DLD1 (cell line): ENCODE results near the gene ANKRD11.
"Not testable (repeated sequence)": the region's sequence is repeated elsewhere in the genome, so short reads cannot be mapped to it uniquely, and the experiment has no call there.

ENCODE experiments used
- in situ Hi-C: cut with HindIII; loops from 2 replicates; pipeline ENCODE4 v1.10.0; 2017; ENCODE audit warnings: low sequenced_read_pairs

The ANKRD11 gene

DNA sequence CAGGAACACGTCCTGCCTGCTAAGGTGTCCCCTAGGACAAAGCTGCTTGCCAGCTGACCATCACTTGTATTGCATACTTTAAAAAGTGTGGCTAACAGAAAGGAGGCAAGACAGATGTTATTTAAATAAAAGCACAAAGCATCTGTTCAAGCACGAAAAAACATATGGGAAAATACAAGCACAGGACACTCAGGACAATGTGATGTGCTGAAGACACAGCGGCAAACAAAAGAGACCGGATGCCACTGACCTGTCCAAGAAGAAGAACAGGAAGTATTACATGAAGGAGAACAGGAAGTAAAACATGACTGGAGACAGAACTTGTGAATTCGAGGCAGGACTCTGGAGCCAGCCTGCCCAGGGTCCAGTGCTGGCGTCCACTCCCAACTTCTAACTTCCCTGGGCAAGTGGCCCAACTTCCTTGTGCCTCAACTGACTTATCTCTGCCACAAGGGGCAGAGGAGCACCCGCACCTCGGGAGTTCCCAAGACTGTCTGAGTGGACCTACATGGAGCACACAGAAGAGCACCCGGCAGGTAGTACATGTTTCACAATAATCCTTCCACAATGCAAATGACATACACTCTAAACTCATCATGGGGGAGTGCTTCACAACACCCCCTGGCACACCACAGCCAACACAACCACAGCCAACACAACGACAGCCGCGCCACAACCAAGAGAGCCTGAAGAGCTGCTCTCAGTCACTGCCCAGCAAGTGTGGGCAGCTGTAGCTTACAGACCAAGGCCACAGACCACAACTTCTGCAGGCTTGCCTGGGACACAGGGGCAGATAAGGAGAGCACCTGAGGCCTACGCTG, 36.6 kb downstream of the ANKRD11 start:
- in situ Hi-C loops: no loop called here

GRCh38 chr16:89452925-89453324, 37.4 kb downstream of the ANKRD11 start:
- in situ Hi-C loops: no loop called here

GRCh38 chr16:89452241-89452640, 38.1 kb downstream of the ANKRD11 start:
- in situ Hi-C loops: no loop called here

DNA sequence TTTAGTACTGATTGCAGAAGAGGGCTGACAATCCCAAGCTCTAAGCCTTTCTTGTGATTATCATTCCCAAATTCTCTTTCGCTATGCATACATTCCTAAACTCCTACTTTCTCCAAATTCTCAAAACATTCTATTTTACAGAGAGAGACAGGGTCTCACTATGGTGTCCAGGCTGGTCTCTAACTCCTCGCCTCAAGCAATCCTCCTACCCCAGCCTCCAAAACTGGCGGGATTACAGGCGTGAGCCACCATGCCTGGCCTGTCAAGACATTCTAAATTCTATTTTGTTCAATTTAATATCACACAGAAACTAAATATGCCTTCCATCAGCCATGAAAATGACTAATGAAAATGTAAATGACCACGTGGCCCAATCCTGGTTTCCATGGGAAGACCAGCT, 39.8 kb downstream of the ANKRD11 start:
- in situ Hi-C loops: no loop called here

DNA sequence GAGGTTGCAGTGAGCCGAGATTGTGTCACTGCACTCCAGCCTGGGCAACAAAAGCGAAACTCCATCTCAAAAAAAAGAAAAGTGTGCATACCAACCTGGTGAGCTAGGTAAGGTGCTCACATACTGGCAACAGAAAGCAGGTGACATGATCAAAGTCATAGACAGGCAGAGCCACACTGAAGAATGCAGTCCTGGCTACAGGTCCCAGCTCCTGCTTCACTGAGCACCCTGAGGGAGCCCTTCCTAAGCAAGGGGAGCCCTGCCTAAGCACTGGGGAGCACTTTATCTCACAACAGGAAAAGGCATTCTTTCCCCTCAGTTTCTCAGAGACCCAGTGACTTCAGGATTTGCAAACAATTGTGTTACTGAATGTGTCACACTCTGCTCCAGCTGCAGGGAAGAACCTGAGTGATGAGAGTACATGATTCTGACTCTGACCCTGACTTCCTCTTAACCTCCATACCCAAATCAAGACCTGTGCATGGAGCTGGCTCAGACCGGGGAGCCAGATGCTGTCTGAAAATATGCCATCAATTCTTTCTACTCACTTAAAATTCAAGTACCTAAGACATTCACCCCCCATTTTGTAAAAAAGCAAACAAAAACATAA, 40.5 kb downstream of the ANKRD11 start:
- in situ Hi-C loops: no loop called here

DNA sequence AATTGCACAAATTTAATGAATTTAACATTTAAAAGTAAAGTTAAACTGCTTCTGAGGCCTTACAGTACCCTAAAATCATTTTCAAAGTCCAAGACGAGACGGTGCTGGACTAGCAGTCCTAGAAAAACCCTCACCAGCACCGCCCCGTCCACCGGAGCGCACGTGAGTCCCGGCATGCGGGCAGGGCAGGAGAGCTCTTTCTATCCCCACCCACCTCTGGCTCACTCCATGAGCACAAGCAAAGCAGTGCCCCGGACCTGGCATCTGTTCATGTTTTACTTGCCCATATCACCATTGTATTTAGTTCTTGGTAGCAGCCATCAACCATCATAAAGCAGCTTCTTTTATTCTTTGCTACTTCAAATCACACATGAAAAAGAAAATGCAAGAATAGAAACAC, 41.7 kb downstream of the ANKRD11 start:
- in situ Hi-C loops: no loop called here

- in situ Hi-C loops: no loop called here
Observed at GRCh38 chr16:89446975-89447293, 43.4 kb downstream of the ANKRD11 start.

DNA sequence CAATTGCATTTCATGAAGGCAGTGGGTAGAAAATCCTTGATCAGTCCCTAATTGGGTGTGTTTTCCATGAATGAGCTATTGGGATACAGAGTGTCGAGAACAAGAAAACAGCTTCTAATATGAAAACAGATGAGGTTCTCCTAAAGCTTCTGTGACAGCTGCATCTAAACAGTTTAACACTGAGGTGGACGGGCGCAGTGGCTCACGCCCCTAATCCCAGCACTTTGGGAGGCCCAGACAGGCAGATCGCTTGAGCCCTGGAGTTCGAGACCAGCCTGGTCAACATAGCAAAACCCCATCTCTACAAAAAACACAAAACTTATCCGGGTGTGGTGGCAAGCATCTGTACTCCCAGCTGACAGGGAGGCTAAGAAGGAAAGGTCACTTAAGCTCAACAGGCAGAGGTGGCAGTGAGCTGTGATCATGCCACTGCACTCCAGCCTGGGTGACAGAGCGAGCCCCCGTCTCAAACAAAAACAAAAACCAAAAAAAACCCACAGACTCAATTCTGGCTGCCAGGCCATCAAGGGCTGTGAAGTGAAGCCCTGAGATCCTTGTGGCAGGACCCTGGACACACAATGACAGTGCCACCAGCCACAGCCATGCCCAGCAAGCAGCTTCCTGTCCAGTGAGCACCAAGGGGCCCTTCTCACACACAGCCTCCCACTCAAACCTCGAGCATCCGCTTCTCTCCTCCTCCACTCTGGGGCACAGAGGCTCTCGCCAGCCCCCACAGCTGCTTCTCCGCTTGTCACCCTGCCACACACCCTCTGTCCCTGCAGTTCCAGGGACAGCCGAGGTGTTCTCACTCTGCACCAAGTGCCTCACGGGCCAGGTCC, 44.0 kb downstream of the ANKRD11 start:
- in situ Hi-C loops: no loop called here

DNA sequence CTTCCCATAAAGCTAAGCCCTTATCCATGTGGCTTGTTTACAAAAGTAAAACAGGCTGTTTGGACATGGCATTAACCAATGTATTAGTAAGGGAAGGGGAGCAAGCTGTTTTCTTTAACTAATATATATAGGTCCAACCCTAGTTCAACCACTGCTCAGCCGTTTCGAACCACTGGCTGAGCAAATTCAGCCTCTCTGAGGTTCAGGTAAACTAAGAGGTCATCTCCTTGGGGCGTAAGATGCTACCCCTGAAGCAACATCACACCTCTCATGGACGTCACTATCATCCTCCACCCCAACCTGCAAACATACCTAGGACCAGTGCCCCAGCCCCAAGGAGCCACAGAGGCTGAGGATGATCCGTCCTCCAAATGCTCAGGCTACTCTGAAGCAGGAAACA, 45.2 kb downstream of the ANKRD11 start:
- in situ Hi-C loops: no loop called here

GRCh38 chr16:89444728-89445127, 45.6 kb downstream of the ANKRD11 start:
- in situ Hi-C loops: no loop called here

GRCh38 chr16:89444151-89444723, 46.1 kb downstream of the ANKRD11 start:
- in situ Hi-C loops: no loop called here

- in situ Hi-C loops: no loop called here
Observed at GRCh38 chr16:89443727-89444084, 46.7 kb downstream of the ANKRD11 start.

- in situ Hi-C loops: no loop called here
Observed at GRCh38 chr16:89442990-89443726, 47.2 kb downstream of the ANKRD11 start.

DNA sequence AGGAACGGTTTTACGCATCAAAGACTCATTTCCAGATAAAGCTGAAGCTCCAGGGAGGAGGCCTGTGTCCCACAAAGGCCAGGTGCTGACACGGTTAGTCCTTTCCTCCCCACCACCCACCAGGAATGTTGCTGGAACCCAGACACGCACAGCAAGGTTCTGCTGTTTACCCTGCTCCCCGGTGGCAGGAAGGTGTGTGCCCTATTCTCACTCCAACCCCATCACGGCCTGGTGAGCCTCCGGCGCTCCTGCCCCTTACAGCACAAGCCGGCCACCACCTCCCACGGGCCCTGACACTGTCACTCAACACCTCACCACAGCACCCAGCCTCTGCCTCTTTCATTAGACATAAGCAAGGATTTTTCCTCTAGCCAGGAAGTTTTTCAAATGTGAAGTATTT, 47.8 kb downstream of the ANKRD11 start:
- in situ Hi-C loops: no loop called here

DNA sequence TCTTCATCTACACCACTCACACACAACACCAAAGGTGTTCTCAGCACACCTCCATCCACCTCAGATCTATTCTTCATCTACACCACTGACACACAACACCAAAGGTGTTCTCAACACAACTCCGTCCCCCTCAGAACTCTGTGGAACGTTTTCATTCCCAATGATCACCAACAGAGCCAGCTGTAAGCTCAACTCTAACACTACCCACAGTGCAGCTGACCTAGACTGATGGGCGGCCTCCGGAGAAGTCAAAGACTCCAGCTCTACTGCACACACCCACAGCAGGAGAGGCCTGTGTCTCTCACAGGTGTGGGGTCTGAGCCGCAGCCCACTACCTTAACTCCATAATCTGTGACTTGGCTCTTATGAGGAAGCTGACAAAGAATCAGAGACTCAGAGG, 50.7 kb downstream of the ANKRD11 start:
- in situ Hi-C loops: no loop called here

DNA sequence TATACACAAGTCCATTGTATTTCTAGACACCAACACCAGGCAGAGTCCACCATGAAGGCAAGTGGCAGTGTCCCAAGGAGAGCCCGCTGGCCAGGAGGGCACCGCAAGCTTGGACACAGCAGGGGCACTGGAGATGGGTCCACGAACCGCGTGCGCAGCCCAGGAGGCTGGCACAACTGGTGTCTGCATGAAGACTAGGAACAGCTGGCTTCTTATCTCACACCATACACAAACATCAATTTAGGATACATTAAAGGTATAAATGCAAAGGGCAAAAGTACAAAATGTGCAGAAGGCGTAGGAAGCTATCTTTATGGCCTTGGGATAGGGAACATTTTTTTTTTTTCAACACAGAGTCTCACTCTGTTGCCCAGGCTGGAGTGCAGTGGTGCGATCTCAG, 52.4 kb downstream of the ANKRD11 start:
- in situ Hi-C loops: no loop called here

GRCh38 chr16:89437251-89437987, 52.9 kb downstream of the ANKRD11 start:
- in situ Hi-C loops: no loop called here

- in situ Hi-C loops: no loop called here
Observed at GRCh38 chr16:89436366-89436765, 54.0 kb downstream of the ANKRD11 start.

DNA sequence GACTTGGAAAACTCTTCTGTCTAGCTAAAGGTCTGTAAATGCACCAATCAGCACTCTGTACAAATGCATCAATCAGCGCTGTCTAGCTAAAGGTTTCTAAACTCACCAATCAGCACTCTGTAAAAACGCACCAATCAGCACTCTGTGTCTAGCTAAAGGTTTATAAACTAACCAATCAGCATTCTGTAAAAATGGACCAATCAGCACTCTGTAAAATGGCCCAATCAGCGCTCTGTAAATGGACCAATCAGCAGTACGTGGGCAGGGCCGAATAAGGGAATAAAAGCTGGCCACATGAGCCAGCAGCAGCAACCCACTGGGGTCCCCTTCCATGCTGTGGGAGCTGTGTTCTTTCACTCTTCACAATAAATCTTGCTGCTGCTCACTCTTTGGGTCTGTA, 55.3 kb downstream of the ANKRD11 start:
- in situ Hi-C loops: not testable (repeated sequence)

GRCh38 chr16:89434490-89434889, 55.9 kb downstream of the ANKRD11 start:
- in situ Hi-C loops: no loop called here
